WERI-Rb-1 (cell line): ENCODE data around the gene SOD2.
"Not testable (repeated sequence)": the region's sequence is repeated elsewhere in the genome, so short reads cannot be mapped to it uniquely, and the experiment has no call there.

Experiments used
- DNase-seq: peaks from one replicate; pipeline ENCODE4 v3.0.0-alpha.2; 2020
- H3K27ac ChIP-seq: fragments of 250-450 bp; sonication (Bioruptor Pico); 2 replicates; pipeline ENCODE4 v1.5.1; 2020; ENCODE audit warnings: mild to moderate bottlenecking, moderate library complexity
- H3K27me3 ChIP-seq: fragments of 250-450 bp; sonication (Bioruptor Pico); 2 replicates; pipeline ENCODE4 v1.5.1; 2021; ENCODE audit warnings: mild to moderate bottlenecking, low read depth, moderate library complexity; ENCODE audit not compliant: insufficient read depth, severe bottlenecking
- H3K36me3 ChIP-seq: fragments of 250-450 bp; sonication (Bioruptor Pico); 2 replicates; pipeline ENCODE4 v1.5.1; 2020; ENCODE audit warnings: mild to moderate bottlenecking, moderate library complexity
- H3K4me3 ChIP-seq: 2 replicates; pipeline ENCODE4 v1.5.1; 2011; ENCODE audit warnings: low read depth, mild to moderate bottlenecking, control low read depth, low read length
- H3K9me3 ChIP-seq: fragments of 250-450 bp; sonication (Bioruptor Pico); 2 replicates; pipeline ENCODE4 v1.5.1; 2021; ENCODE audit warnings: mild to moderate bottlenecking, moderate library complexity; ENCODE audit not compliant: severe bottlenecking
- CTCF ChIP-seq: IDR thresholded peaks from 2 replicates; pipeline ENCODE4 v1.5.1; 2011; ENCODE audit warnings: low read depth, mild to moderate bottlenecking, control low read depth, inconsistent platforms, low read length

Gene SOD2

GRCh38 chr6:159724778-159725177 lies 31.7 kb upstream of the SOD2 start:
- no peak for DNase-seq
- Histone ChIP-seq H3K27ac (no peak overlapping the region), H3K4me3 (no peak overlapping the region), H3K36me3 (peaks cover 36% of the 10 kb centered on the region), H3K27me3 (no peaks in the 10 kb centered on the region), H3K9me3 (no peaks in the 10 kb centered on the region)
- no peak for TF ChIP-seq CTCF

GRCh38 chr6:159723259-159723658 lies 30.2 kb upstream of the SOD2 start:
- no peak for DNase-seq
- Histone ChIP-seq H3K36me3 (peaks cover 21% of the 10 kb centered on the region), H3K27me3 (no peaks in the 10 kb centered on the region), H3K9me3 (no peaks in the 10 kb centered on the region), H3K4me3 (no peak overlapping the region), H3K27ac (no peak overlapping the region)
- TF ChIP-seq CTCF: no peak

- no peak for TF ChIP-seq CTCF
Observed at GRCh38 chr6:159722655-159723054, 29.6 kb upstream of the SOD2 start.

GRCh38 chr6:159721981-159722380 lies 28.9 kb upstream of the SOD2 start:
- not testable (repeated sequence) for H3K27ac ChIP-seq, H3K27me3 ChIP-seq, DNase-seq, H3K4me3 ChIP-seq, H3K9me3 ChIP-seq
- peaks cover 14% of the 10 kb centered on the region for H3K36me3 ChIP-seq

More at GRCh38 chr6:159722655-159723054, 29.6 kb upstream of the SOD2 start:
- Histone ChIP-seq H3K4me3 (no peak overlapping the region), H3K36me3 (peaks cover 17% of the 10 kb centered on the region), H3K27ac (no peak overlapping the region), H3K9me3 (no peaks in the 10 kb centered on the region), H3K27me3 (no peaks in the 10 kb centered on the region)
- DNase-seq: no peak

GRCh38 chr6:159720708-159721107 lies 27.7 kb upstream of the SOD2 start:
- peak; percentile 18 for DNase-seq
- H3K36me3 ChIP-seq: peaks cover 8% of the 10 kb centered on the region
- no peak overlapping the region for H3K4me3 ChIP-seq
- no peaks in the 10 kb centered on the region for H3K9me3 ChIP-seq
- no peak for TF ChIP-seq CTCF
- H3K27me3 ChIP-seq: no peaks in the 10 kb centered on the region
- no peak overlapping the region for H3K27ac ChIP-seq

GRCh38 chr6:159719287-159719686 lies 26.2 kb upstream of the SOD2 start:
- H3K27ac ChIP-seq: no peak overlapping the region
- H3K36me3 ChIP-seq: peaks cover 11% of the 10 kb centered on the region
- no peak for DNase-seq
- no peaks in the 10 kb centered on the region for H3K27me3 ChIP-seq
- no peak for TF ChIP-seq CTCF
- H3K9me3 ChIP-seq: no peaks in the 10 kb centered on the region
- no peak overlapping the region for H3K4me3 ChIP-seq
